GM18870 (cell line): ENCODE measurements around the gene LNX1.
A peak's percentile ranks its signal among the peaks of the same experiment; 100 is the strongest.

Experiments
- ATAC-seq: cut with Tn5 transposase; IDR thresholded peaks from one replicate; pipeline ENCODE4 v1.9.1; 2021; ENCODE audit warnings: moderate library complexity; ENCODE audit not compliant: unreplicated experiment

LNX1 gene

DNA sequence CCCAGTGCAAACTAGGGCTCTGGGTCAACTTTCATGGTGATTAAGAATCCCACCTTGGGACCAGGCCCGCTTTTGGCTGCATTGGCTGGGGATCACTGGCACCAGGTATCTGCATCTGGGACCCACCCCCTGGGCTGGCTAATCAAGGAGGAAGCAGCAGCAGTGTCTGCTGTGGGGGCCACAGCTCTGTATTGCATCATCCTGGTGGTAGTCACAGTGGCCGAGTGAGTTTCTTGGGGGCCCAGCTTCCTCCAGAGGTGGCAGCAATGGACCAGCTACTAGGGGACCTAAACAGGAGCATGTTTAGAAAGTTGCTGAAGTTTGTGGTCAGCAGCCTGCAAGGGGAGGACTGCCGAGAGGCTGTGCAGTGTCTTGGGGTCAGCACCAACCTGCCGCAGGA, 15.7 kb downstream of the LNX1 start:
- ATAC-seq: no peak

DNA sequence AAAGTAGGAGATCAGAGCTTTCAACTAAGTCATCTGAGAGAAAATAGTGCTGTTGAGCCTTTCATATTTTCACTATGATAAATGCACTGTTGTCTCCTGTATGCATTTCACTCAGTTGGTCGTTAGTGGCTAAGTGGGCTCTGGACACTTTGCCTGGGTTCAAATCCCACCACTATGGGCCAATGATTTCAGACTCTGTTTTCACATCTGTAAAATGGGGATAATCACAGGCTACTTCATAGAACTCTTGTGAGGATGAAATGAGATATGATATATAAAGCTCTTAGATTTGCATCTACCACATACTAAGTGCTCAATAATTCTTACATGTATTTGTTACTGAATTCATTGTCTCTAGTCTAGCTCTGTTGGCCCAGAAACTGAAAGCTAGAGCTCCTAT, 16.8 kb downstream of the LNX1 start:
- no peak for ATAC-seq

DNA sequence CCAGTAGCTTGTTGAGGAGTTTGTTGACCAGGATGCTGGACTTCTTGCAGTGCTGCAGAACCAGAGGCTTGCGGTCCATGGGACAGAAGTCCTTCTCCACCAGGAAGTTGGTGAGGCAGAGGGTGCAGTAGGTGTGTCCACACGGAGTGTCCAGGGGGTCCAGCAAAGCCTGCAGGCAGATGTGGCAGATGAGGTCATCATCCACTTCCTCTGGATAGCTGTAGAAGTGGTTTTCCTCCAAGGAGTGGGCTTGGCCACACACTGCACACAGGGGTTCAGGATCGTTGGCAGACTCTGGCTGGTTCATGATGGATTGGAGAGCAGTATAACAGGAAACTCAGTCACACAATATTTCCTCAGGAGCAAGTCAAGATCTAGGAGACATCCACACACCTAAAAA, 17.6 kb downstream of the LNX1 start:
- ATAC-seq: no peak

DNA sequence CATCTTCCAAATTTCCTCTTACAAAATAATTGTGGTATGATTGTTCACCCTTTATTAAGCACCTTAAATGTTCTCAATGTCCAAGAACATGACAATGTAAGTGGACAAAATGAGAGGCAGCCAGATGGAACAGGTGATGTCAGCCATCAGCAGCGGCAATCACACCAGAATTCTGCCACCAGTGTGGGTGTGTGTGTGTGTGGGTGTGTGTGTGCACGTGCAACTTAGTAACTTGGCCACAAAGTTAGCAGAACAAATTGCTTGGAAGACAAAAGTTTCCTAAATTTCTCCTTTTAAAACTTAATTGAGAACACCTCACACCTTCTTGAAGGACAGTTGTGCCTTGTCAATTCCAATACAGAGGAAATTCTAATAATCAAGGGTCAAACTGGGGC, 18.7 kb downstream of the LNX1 start:
- ATAC-seq: no peak

DNA sequence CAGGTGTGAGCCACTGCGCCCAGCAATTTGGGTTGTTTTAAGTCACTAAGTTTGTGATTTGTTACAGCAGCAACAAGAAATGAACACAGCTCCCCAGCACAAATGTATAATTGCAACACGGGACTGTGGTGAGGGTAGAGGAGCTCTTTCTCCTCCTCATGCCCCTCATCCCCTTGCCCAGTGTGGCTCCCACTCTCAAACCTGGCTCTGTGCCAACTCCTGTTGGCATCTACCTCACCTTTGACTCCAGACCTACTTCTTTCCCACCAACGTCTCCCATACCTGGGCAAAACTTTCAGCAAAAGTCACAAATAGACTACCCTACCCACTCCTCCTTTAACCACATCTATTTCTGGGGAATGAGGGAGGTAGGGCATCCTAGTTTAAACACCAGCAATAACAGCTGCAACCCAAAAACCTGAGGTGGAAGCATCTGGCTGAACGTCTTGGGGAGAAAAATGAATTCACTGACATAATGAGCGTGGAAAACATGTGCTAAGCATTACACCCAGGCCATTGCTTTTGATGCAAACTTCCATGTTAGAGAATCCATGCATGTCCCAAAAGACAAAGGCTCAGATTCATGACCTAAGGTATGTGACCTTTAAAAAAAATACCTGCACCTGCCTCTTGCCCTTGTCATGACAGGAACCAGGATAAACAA, 19.2 kb downstream of the LNX1 start:
- no peak for ATAC-seq

DNA sequence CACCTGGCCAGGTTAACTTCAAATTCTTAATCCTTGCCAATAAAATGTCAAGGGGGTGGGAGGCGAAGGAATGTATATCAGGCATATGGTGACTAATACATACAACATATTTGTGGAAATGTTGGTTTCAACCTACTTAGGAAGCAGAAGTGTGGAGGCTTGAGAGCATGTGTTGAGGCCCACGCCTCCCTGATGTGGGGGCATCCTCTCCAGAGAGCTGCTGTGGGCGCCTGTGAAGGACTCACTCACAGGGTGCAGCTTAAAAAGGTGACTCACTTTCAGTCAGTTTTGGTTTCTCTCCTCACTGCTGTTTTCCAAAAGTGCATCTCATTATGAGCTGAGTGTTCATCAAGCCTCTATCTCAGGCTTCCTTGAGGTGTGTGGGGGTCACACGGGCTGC, 27.5 kb downstream of the LNX1 start:
- peak; percentile 80 for ATAC-seq

DNA sequence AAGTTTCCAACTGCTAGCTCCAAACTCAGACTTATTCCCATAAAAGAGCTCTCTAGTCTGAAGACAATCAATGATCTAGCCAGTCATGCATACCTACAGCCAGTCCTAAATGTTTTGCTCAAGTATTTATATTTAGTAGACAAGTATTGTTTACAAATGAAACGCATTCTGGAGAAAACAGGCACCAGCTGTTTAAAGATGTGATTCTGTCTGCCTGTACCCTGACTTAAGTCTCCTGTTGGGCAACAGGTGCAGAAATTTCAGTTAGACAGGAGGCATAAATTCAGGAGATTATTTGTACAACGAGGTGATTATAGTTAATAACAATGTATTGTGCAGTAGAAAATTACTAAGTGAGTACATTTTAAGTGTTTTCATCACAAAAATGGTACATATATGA, 28.9 kb downstream of the LNX1 start:
- ATAC-seq: no peak

DNA sequence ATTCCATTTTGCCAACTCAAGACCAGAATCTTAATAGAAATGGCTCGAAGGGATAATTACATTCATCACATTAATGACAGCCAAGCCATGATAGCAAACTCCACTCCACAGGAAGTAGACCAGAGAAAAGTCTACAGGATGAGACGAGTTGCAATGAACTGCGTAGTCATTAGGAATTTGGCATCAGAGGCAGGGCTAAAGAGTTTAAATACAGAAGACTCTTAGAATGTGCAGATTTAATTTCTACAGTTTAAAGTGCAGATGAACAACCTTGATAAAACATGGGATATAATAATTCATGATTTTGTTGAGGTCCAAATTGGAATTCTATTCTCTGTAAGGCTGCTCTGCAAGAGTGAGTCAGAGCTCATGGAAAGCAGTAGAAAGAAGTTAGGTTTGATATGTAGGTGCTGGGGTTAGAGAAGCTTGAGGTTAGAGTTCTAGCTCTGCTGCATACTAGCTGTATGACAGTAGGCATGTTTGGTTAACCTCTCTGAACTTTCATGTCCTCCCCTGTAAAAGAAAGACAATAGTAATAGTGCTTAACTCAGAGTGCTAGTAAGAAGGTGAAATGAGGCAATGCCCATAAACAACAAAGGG, 32.2 kb downstream of the LNX1 start:
- no peak for ATAC-seq

DNA sequence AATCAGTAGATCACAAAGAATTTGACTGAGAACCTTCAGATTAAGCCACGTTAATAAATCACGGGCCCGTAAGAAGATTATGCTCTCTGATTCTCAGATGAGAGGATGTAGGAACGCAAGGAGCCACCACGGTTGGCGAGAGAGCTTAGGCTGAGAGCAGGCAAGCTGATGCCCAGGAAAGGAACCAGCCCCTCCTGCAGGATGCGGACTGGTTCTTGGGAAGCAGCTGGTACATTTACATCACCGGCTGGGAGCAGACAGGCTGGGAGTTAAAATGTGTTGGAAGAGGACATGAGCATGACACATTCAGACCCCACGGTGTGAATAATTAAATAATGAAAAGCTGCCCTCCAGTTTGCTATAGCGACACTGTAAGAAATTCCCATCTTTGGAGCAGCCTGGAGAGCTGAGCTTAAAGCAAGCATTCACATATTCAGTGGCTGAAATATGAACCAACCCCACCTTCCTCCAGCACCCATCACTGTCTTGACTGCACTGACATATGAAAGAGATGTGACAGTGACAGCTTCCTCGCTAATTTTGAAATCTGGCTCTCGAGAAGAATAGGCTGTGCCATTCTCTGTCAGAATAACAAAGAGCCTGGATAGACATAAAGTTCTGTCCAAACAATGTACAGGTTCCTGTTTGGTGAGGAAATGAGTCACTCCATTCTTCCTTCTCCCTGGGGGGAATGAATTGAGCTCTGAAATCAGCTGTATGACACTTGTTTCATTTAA, 33.1 kb downstream of the LNX1 start:
- ATAC-seq: no peak

DNA sequence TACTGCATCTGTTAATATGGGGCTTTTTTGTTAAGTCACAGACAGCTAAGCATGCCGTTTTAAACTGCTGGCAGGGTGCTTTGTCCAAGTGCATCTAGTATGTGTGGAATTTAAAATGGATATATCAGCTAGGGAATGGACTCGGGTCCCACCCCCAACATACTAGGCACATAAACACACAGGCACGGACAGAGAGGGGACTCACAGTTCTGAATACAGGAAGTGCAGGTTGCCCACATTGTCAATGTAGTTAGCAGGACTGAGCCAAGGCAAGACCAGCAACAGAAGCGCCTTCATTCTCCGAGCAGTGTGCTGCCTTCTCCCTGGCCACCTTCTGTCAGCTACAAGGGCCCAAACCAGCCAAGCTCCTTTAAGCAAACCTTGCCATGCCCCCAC, 33.6 kb downstream of the LNX1 start:
- no peak for ATAC-seq

DNA sequence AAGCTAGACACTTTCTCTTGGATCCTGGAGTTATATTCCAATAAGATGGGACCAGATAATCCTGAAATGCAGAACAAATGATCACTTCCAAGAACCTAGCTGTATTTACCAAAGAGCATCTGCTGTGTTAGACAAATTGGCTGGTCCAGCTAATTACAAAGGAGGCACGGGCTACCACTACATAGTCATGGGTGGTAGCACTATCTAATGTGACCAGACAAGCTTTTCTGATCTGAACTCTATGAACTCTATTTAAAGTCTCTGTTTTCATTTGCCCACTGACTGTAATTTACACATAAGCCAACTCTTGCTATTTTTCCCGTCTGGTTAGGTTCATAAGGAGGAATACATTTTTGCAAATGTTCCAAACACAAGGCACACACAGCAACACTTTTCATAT, 34.6 kb downstream of the LNX1 start:
- ATAC-seq: no peak

DNA sequence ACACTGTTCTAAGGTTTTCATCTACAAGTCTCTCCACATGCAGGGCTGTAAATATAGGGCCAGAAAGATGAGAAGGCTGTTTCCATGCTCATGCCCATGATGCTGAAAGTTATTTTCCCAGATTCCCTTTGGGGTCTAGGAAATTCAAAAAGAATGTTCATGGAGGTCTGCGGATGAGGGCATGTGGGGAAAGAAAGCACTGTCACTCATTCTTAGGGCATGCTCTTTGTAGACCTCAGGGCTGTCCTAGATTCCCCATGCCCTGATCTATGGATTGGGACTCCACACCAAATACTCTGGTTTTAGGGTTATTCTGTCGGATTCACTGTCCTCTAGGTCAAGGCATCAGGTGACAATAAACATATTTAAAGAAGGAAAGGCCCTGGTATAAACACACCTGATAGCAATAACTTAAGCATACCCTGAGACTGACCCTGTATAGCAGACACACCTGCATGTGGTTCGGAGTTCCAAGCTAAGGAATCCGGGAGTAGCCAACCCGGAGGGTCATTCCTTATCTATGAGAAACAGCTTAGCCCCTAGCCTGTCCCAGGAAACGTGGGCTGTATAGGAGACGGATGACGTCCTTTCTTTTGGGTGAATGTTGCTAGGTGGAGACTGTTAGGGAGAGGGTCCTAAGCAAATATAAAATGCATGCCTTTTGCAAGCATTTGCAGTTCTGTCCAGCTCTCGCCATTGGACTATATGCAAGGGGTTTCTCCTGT, 37.6 kb downstream of the LNX1 start:
- no peak for ATAC-seq

DNA sequence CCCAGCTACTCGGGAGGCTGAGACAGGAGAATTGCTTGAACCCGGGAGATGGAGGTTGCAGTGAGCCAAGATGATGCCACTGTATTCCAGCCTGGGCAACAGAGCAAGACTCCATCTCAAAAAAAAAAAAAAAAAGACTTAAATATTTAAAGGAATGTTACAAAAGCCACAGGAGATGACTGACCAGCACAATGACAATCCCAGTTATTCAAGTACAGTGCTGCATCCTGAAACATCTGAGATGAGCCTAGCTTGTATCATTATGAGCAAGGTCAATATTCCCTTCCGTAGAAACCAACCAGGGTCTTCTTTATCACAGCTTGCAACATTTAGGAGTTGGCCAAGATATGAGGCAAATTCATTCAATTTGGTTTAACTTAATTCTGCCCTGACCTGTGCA, 38.6 kb downstream of the LNX1 start:
- no peak for ATAC-seq

DNA sequence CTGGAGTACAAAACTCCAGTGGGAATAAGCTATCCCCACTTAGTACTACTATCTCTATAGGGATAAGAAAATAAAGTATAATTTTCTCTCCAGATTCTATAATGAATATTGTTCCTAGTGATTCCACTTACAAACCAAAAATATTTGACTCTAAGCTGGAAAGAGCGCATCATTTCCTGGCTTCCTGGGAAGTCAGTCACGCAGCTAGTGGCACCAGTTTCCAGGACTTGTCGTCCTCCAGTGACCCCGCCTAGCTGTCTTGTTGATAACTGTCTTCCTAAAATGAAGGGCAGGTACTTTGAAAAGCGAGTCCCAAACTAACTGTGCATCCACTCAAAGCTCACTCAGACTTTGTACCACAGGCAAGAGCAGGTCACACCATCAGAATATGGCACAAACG, 39.3 kb downstream of the LNX1 start:
- no peak for ATAC-seq

DNA sequence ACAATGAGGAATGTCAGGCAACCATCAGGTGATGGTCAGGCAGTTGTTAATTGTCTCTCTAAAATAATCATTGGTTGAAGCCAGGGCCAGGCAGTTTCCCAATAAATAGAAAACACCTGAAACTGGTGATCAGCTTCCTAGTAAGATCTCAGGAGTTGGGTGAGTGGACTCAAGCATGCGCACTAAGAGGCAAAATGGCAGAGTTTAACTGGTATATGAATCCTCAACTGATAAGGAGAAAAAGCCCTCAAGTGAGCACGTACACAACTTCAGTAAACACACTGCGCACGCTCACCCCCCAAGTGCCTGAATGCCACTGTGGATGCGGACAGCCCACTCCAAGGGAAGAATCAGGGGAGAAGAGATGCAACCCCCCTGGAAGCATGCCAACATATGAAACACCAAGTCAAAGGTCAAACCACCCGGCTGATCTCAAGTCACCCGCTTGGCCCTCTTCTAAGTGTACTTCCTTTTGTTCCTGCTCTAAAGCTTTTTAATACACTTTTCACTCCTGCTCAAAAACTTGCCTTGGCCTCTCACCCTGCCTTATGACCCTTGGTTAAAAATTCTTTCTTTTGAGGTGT, 39.9 kb downstream of the LNX1 start:
- ATAC-seq: no peak

DNA sequence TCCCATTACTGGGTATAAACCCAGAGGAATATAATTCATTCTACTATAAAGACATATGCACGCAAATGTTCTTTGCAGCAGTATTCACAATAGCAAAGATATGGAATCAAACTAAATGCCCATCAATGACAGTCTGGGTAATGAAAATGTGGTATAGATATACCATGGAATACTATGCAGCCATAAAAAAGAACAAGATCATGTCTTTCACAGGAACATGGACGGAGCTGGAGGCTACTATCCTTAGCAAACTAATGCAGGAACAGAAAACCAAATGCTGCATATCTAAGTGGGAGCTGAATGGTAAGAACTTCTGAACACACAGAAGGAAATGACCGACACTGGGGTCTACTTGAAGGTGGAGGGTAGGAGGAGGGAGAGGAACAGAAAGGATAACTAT, 42.6 kb downstream of the LNX1 start:
- ATAC-seq: no peak

DNA sequence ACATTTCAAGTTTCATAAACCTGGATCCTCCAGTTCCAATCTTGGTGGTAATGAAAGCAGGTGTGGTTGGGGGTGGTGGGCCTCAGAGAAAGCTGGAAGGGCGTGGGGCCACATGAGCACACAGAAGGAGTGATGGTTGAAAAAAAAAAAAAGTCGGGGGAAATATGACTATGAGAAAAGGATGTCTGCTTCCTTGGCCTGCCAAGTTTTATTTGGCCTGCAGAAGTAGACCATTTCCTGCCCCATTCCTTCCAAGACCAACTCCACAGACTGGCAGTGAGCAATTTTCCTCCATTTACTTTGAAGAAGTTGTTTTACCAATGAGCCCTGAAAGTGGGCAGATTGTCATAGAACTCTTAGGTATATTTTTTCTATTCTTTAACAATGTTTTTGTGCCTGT, 43.3 kb downstream of the LNX1 start:
- ATAC-seq: no peak

DNA sequence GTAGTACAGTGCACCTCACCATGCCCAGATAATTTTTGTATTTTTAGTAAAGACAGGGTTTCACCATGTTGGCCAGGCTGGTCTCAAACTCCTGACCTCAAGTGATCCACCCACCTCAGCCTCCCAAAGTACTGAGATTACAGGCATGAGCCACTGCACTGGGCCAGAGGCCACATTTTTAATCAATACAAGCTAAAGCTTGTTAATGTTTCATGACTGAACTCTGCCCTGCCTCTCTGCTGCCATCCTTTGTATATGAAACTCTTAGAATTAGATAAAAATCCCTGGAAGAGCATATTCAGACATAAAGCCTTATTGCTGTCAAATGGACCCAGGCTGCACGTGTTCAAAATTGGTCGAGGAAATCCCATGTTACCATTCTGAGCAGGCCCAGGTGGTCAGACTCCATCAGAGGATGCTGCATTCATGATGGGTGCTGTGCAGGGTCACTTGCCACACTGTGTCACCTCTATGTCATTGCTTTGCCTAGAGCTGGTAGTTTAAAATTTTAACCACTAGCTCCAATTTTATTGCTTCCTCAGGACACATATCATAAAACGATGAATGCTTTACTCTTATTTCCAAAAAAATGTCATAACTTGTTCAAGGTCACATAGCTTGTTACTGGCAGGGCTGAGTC, 45.2 kb downstream of the LNX1 start:
- ATAC-seq: no peak

DNA sequence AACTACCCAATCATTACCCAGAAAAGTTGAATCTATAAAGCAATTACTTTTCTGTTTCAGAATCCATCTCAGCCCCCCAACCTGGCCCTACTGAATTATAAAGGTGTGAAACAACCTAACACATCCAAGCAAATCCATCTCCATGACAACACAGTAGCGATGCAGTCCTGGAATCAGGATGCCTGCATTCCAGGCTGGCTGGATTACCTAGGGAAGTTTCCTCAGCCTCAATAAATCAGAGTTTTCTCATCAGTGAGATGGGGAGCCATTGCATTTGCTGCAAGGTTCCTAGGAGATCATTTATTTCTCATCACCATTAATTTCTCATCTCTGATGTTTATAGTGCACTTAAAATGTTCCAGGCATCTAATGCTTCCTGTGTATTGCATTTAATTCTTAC, 46.0 kb downstream of the LNX1 start:
- ATAC-seq: no peak

DNA sequence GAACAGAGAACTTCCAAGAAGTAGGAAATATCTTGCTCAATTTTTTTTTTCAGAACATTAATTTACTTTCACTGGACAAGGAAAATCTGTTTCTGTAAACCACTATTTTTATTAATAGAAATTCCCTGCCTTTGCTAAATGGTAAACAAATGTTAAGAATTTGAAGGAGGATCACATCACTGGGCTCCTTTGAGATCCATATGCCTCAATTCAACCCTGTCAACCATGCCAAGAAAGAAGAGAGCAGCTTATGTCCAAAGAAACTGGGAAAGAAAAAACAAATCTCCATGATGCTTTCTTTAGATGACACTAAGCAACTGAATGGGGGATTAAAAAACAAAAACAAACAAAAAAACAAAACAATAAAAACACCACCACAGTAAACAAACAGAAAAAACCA, 47.7 kb downstream of the LNX1 start:
- ATAC-seq: no peak

DNA sequence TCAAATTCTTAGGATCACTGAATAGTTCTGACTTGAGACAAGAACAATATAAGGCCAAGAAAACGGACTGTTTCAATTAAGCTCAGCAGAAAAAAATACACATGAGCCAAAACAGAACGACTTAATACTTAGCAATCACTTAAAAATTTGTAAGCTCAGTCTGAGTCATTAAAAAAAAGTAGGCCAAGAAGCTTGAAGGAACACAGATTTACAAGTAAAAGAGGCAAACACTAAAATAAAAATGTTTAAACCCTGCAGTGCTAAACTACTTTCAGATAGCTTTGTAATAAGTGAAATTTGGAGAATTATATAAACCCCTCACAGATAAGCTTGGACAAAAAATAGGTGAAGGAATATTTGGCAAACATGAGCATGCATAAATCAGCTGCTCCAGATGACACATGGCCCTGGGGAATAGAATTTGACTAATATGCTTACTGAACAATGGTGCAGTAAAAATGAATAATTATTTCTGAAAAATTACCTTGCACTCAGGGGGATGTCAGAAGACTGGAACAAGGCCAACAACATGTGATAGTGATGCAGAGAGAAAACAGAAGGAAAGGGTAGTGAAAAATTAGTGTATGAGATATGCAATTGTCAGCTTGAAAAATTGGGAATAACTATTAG, 49.6 kb downstream of the LNX1 start:
- ATAC-seq: no peak
